ENCODE results near the gene DSCAM. TPM values are rescaled to one million over a fixed set of nuclear protein-coding genes. Genes with fewer than 3 reads are reported as not detected.

DSCAM gene
- total RNA-seq, 1 donor from 2014 or later = 0.06 TPM

DNA sequence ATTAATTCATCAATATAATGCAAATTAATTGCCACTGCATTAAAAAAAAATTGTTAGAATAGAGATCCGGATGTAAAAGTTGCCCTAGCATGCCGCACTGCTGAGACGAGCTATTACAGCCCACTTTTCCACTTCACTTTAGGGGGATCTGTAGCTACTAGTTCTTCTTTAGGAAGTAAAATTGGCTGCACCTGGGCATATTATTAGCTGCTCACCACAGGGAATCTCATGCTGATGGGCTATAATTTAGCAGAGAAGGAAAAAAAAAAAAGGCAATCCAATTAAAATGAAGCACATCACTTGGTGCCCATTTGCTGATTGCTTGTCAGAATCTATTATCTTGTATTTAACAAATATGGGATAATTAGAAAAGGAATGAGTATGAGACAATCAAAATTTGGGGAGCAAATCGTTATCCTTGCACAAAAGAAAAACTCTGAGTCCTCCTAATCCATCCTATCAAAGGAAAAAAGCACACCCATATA is 233.4 kb downstream of the DSCAM start:
- H3K4me3 ChIP-seq (ENCODE audit: low read depth, low read length) = no peak overlapping the region
- TF ChIP-seq, protein P1, sequence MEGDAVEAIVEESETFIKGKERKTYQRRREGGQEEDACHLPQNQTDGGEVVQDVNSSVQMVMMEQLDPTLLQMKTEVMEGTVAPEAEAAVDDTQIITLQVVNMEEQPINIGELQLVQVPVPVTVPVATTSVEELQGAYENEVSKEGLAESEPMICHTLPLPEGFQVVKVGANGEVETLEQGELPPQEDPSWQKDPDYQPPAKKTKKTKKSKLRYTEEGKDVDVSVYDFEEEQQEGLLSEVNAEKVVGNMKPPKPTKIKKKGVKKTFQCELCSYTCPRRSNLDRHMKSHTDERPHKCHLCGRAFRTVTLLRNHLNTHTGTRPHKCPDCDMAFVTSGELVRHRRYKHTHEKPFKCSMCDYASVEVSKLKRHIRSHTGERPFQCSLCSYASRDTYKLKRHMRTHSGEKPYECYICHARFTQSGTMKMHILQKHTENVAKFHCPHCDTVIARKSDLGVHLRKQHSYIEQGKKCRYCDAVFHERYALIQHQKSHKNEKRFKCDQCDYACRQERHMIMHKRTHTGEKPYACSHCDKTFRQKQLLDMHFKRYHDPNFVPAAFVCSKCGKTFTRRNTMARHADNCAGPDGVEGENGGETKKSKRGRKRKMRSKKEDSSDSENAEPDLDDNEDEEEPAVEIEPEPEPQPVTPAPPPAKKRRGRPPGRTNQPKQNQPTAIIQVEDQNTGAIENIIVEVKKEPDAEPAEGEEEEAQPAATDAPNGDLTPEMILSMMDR (conservative IDR thresholded peaks at IDR 0.05; ENCODE audit: low read depth, low read length) = no peak
- no peak for DNase-seq (ENCODE audit: low read depth)

GRCh38 chr21:40610345-40610744 is 236.6 kb downstream of the DSCAM start:
- TF ChIP-seq, protein P1 (conservative IDR thresholded peaks at IDR 0.05; ENCODE audit: low read depth, low read length) = no peak
- no peak for DNase-seq (ENCODE audit: low read depth)
- H3K4me3 ChIP-seq (ENCODE audit: low read depth, low read length) = no peak overlapping the region

GRCh38 chr21:40606341-40606740 is 240.6 kb downstream of the DSCAM start:
- no peak overlapping the region for H3K4me3 ChIP-seq (ENCODE audit: low read depth, low read length)
- TF ChIP-seq, protein P1 (conservative IDR thresholded peaks at IDR 0.05; ENCODE audit: low read depth, low read length) = no peak
- no peak for DNase-seq (ENCODE audit: low read depth)

- DNase-seq (ENCODE audit: low read depth) = no peak
- no peak overlapping the region for H3K4me3 ChIP-seq (ENCODE audit: low read depth, low read length)
- TF ChIP-seq, protein P1 (conservative IDR thresholded peaks at IDR 0.05; ENCODE audit: low read depth, low read length) = no peak
These were observed 241.9 kb downstream of the DSCAM start for GRCh38 chr21:40605094-40605493.

DNA sequence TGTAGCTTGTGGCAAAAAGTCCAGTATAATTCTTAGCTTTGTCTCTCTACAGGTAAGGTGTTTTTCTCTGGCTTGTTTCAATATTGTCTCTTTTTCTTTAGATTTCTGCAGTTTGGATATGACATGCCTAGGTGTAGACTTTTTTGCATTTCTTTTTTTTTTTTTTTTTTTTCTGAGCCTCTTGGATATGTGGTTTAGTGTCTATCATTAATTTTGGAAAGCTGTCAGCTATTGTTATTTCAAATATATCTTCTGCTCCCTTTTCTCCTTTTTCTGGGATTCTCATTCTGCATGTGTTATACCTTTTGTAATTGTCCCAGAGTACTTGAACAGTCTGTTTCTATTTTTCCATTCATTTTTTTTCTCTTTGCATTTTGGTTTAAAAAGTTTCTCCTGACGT is 243.2 kb downstream of the DSCAM start:
- TF ChIP-seq, protein P1 (conservative IDR thresholded peaks at IDR 0.05; ENCODE audit: low read depth, low read length) = no peak
- H3K4me3 ChIP-seq (ENCODE audit: low read depth, low read length) = no peak overlapping the region
- no peak for DNase-seq (ENCODE audit: low read depth)

- H3K4me3 ChIP-seq (ENCODE audit: low read depth, low read length) = no peak overlapping the region
These were observed 244.9 kb downstream of the DSCAM start for GRCh38 chr21:40602080-40602479.

DNA sequence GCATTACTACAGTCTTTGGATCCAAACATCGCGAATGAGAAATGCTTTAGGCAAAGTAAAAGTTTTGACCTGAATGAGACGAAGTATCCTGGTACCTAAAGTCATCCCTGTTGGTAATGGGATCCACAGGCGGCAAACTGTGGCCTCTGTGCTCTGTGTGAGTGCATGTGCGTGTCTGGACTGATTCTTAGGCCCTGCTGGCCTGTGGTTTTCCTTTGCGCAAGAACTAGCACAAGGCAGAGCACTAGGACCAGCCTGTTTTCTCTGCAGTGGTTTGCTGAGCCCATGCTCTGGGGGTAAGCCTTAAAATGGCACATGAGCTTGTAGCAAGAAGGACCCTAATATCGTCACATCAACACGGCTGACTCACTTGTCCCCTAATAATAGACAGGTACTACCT is 251.2 kb downstream of the DSCAM start:
- DNase-seq (ENCODE audit: low read depth) = no peak
- TF ChIP-seq, protein P1 (conservative IDR thresholded peaks at IDR 0.05; ENCODE audit: low read depth, low read length) = no peak
- H3K4me3 ChIP-seq (ENCODE audit: low read depth, low read length) = no peak overlapping the region

More at GRCh38 chr21:40602080-40602479, 244.9 kb downstream of the DSCAM start:
- no peak for DNase-seq (ENCODE audit: low read depth)
- TF ChIP-seq, protein P1 (conservative IDR thresholded peaks at IDR 0.05; ENCODE audit: low read depth, low read length) = no peak

Data from epithelial cell of proximal tubule (primary cell).